ENCODE results near the gene ACTR8. TPM values are rescaled to one million over a fixed set of nuclear protein-coding genes. Genes with fewer than 3 reads are reported as not detected.

The ACTR8 gene
- total RNA-seq, 4 donors from 2014 or later, result 12.0 to 22.4 (median 19.2) TPM

GRCh38 chr3:53849916-53850315 lies 32.0 kb downstream of the ACTR8 start:
- TF ChIP-seq CTCF (IDR thresholded peaks at IDR 0.05) (no peak), POLR2A (IDR thresholded peaks at IDR 0.05) (no peak)
- no peak overlapping the region for H3K4me3 ChIP-seq (ENCODE audit: low read depth, poor library complexity, severe bottlenecking)
- 94 to 95% methylated on average over 7 of the region's 7 CpGs for WGBS, 2 donors
- DNase-seq (ENCODE audit: low spot score in 2 of 2), result peak in 1 of 2 donors; percentile 48
- intact Hi-C loops (cut with DNase I; ENCODE audit: low total_unique reads), result no loop called here

- WGBS, 2 donors, result 41 to 60% methylated on average over 10 of the region's 10 CpGs
- no peak overlapping the region for H3K4me3 ChIP-seq (ENCODE audit: low read depth, poor library complexity, severe bottlenecking)
- no peak for TF ChIP-seq CTCF (IDR thresholded peaks at IDR 0.05)
- TF ChIP-seq POLR2A (IDR thresholded peaks at IDR 0.05), result no peak
- intact Hi-C loops (cut with DNase I; ENCODE audit: low total_unique reads), result no loop called here
- no peak for DNase-seq (ENCODE audit: low spot score in 2 of 2)
These were observed 35.1 kb downstream of the ACTR8 start for GRCh38 chr3:53846851-53847155.

- intact Hi-C loops (cut with DNase I; ENCODE audit: low total_unique reads), result no loop called here
- WGBS, 2 donors, result 2 to 6% methylated on average over 7 to 25 of the region's 91 CpGs
- no peak for TF ChIP-seq CTCF (IDR thresholded peaks at IDR 0.05)
- TF ChIP-seq POLR2A (IDR thresholded peaks at IDR 0.05), result no peak
- DNase-seq (ENCODE audit: low spot score in 2 of 2), result peak in 1 of 2 donors; percentile 86
- peak within 1 kb of the TSS; percentile 58 for H3K4me3 ChIP-seq (ENCODE audit: low read depth, poor library complexity, severe bottlenecking)
These were observed 35.7 kb downstream of the ACTR8 start, which contains the start of the genes CHDH and IL17RB for GRCh38 chr3:53846134-53846850. CHDH (minus strand) TSS chr3:53846419; CDS start chr3:53824008, 22,411 bp downstream. IL17RB (plus strand) TSS chr3:53846568; CDS start chr3:53846589, 21 bp downstream.

- 0% methylated on average over 6 to 29 of the region's 34 CpGs for WGBS, 2 donors
- peak overlapping the region; percentile 58 for H3K4me3 ChIP-seq (ENCODE audit: low read depth, poor library complexity, severe bottlenecking)
- intact Hi-C loops (cut with DNase I; ENCODE audit: low total_unique reads), result no loop called here
- TF ChIP-seq CTCF (IDR thresholded peaks at IDR 0.05) (no peak), POLR2A (IDR thresholded peaks at IDR 0.05) (no peak)
- no peak for DNase-seq (ENCODE audit: low spot score in 2 of 2)
These were observed 36.1 kb downstream of the ACTR8 start for GRCh38 chr3:53845881-53846133.

GRCh38 chr3:53845103-53845880 lies 36.7 kb downstream of the ACTR8 start:
- intact Hi-C loops (cut with DNase I; ENCODE audit: low total_unique reads), result no loop called here
- DNase-seq (ENCODE audit: low spot score in 2 of 2), result peak in 1 of 2 donors; percentile 87
- peak overlapping the region; percentile 58 for H3K4me3 ChIP-seq (ENCODE audit: low read depth, poor library complexity, severe bottlenecking)
- WGBS, 2 donors, result 20 to 34% methylated on average over 15 to 20 of the region's 25 CpGs
- no peak for TF ChIP-seq CTCF (IDR thresholded peaks at IDR 0.05)
- TF ChIP-seq POLR2A (IDR thresholded peaks at IDR 0.05), result no peak
